GM12878 (cell line): ENCODE results near the gene LRRC4. TPM values are rescaled to one million over a fixed set of nuclear protein-coding genes. Genes with fewer than 3 reads are reported as not detected.

Source experiments
- polyA plus RNA-seq, 11 experiments: library from polyadenylated mRNA; depleted of rRNA in 4 of 11; unstranded in 6 of 11; stranded (reverse) in 5 of 11; fragments of >200 nt; fragmentation: Nextera tagmentation in 4 of 11; fragmentation: Illumina TruSeq in 1 of 11; extraction: Ambion mirVana in 4 of 11; extraction: Trizol in 1 of 11; gene quantifications; 1 replicate in 1 of 11; 2 replicates in 10 of 11; pipeline versions ENCODE4 v1.2.1 to v1.2.3, GENCODE V29; 2011 to 2016; ENCODE audit warnings: inconsistent platforms in 2 of 11, missing spikeins in 2 of 11, low read depth in 1 of 11
- total RNA-seq, 4 experiments: library from RNA; depleted of rRNA in 3 of 4; stranded (reverse); fragments of >200 nt in 3 of 4; fragmentation: Illumina TruSeq in 1 of 4; extraction: Trizol in 1 of 4; gene quantifications; 2 replicates each; pipeline versions ENCODE4 v1.2.1 to v1.2.3, GENCODE V29; 2013 to 2021

Gene LRRC4
- total and polyA plus RNA-seq, 10 of the 15 experiments (the other 5 are each of a cell fraction or from before 2014, with no cell fraction given) = 0.06 to 0.85 (median 0.12) TPM; not detected in 4

Other genes starting within 250 kb of the LRRC4 start
- gene LEP, start 209.8 kb upstream of the LRRC4 start, total RNA-seq (2014; rRNA removed) = not detected in 2 replicates
- not detected in 2 replicates for gene LEP, start 209.8 kb upstream of the LRRC4 start, total RNA-seq (2014; rRNA removed; fragmentation: Illumina TruSeq; extraction: Trizol)
- gene LEP, start 209.8 kb upstream of the LRRC4 start, total RNA-seq (2021) = not detected in 2 replicates
- gene LEP, start 209.8 kb upstream of the LRRC4 start, polyA plus RNA-seq (2011; rRNA removed) = not detected in 2 replicates
- gene LEP, start 209.8 kb upstream of the LRRC4 start, polyA plus RNA-seq (2014; fragmentation: Illumina TruSeq; extraction: Trizol) = not detected in 2 replicates
- gene LEP, start 209.8 kb upstream of the LRRC4 start, polyA plus RNA-seq (2014; fragmentation: Nextera tagmentation; extraction: Ambion mirVana) = not detected
- gene LEP, start 209.8 kb upstream of the LRRC4 start, polyA plus RNA-seq (2014; rRNA removed) = not detected in 2 replicates
- gene LEP, start 209.8 kb upstream of the LRRC4 start, polyA plus RNA-seq (2016; fragmentation: Nextera tagmentation; extraction: Ambion mirVana) = not detected